NCI-H460 (cell line): ENCODE results near the gene ADAR. TPM values are rescaled to one million over a fixed set of nuclear protein-coding genes. Genes with fewer than 3 reads are reported as not detected.
"Not testable (repeated sequence)": the region's sequence is repeated elsewhere in the genome, so short reads cannot be mapped to it uniquely, and the experiment has no call there.

Experiments
- DNase-seq: peaks from one replicate; pipeline ENCODE4 v3.0.0-alpha.2; 2016; ENCODE audit warnings: low read depth; ENCODE audit errors: extremely low read depth
- polyA plus RNA-seq: library from polyadenylated mRNA; depleted of rRNA; stranded (reverse); fragments of >200 nt; gene quantifications from 2 replicates; pipeline ENCODE4 v1.2.3, GENCODE V29; 2014; cell fraction: nucleus; rRNA removed
- total RNA-seq: library from RNA; depleted of rRNA; stranded (reverse); fragments of >200 nt; shearing (Covaris generic); gene quantifications from 2 replicates; pipeline ENCODE4 v1.2.3, GENCODE V29; 2014; rRNA removed

The ADAR gene, protein sequence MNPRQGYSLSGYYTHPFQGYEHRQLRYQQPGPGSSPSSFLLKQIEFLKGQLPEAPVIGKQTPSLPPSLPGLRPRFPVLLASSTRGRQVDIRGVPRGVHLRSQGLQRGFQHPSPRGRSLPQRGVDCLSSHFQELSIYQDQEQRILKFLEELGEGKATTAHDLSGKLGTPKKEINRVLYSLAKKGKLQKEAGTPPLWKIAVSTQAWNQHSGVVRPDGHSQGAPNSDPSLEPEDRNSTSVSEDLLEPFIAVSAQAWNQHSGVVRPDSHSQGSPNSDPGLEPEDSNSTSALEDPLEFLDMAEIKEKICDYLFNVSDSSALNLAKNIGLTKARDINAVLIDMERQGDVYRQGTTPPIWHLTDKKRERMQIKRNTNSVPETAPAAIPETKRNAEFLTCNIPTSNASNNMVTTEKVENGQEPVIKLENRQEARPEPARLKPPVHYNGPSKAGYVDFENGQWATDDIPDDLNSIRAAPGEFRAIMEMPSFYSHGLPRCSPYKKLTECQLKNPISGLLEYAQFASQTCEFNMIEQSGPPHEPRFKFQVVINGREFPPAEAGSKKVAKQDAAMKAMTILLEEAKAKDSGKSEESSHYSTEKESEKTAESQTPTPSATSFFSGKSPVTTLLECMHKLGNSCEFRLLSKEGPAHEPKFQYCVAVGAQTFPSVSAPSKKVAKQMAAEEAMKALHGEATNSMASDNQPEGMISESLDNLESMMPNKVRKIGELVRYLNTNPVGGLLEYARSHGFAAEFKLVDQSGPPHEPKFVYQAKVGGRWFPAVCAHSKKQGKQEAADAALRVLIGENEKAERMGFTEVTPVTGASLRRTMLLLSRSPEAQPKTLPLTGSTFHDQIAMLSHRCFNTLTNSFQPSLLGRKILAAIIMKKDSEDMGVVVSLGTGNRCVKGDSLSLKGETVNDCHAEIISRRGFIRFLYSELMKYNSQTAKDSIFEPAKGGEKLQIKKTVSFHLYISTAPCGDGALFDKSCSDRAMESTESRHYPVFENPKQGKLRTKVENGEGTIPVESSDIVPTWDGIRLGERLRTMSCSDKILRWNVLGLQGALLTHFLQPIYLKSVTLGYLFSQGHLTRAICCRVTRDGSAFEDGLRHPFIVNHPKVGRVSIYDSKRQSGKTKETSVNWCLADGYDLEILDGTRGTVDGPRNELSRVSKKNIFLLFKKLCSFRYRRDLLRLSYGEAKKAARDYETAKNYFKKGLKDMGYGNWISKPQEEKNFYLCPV
- 117 and 129 TPM in 2 replicates for total RNA-seq
- polyA plus RNA-seq: 111 and 139 TPM in 2 replicates

DNA sequence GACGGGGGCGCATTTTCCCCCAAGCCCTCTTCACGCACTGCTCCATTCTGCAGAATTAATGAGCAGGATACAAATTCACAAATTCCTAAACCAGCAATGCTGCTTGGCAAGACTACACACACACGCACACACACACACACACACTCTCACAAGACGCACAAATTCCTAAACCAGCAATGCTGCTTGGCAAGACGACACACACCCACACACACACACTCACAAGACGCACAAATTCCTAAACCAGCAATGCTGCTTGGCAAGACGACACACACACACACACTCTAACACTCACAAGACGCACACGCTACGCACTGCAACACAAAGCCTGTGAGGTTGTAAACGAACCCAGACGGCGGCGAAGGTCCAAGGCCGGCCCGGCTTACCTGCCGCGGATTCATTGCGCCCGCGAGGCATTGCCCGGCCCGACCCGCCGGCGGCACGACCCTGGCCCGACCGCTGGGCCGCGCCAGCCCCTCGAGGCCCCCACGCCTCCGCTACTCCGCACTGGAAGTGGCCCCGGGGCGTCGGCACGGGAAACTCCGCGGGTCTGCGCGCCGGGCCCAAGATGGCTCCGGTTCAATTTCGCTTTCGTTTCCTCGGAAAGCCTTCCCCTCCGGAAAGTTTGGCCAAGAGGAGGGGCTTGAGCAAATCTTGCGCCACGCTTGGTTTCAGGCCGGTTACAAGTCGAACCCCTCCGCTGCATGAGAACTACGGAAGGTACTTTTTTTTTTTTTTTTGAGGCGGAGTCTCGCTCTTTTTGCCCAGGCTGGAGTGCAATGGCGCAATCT lies at the start of gene ADAR:
Gene ADAR, minus strand, starts transcription at position 578 of the 788 bp plus-strand sequence. Its CDS starts 180 bp downstream, at position 398.
- peak; percentile 94 for DNase-seq

DNA sequence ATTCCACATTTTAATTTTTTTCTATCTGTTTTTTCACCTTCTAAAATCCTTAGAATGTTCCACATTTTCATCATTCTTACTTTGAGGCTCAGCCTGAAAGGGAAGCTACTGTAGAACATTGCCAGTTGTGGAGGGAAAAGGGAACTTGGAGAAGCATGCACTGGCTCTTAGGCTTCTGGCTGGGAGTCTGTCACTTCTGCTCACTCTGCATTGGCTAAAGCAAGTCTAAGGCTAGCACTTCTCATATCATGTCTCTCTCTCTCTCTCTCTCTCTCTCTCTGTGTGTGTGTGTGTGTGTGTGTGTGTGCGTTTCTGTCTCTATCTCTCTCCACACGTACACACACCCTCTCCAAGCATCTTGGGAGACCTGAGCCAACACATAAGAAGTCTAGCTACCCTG lies 49.6 kb upstream of the ADAR start:
- no peak for DNase-seq

DNA sequence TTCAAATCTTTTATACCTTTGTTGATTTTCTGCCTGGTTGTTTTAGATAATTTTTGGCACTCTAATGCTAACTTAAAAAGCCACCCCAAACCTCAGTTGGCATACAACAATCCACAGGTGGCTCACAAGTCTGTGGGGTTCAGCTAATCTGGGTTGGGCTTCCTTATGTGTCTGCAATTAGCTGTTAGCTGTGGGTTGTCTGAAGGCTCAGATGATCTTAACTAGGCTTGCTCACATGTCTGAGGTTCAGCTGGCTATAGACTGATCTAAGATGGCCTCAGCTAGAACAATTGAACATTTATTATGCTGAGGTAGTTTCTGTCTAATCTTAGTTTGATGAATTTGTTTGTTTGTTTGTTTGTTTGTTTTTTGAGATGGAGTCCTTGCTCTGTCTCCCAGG lies 44.9 kb upstream of the ADAR start:
- no peak for DNase-seq

DNA sequence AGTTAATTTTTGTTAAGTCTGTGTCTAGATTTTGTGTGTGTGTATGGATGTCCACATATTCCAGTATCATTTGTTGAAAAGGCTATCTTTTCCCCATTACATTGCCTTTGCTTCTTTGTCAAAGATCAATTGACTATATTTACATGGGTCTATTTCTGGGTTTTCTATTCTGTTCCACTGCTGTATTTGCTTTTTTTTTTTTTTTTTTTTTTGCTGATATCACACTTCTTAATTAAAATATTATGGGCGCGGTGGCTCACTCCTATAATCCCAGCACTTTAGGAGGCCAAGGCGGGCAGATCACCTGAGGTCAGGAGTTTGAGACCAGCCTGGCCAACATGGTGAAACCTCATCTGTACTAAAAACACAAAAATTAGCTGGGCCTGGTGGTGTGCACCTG lies 36.7 kb upstream of the ADAR start:
- not testable (repeated sequence) for DNase-seq

DNA sequence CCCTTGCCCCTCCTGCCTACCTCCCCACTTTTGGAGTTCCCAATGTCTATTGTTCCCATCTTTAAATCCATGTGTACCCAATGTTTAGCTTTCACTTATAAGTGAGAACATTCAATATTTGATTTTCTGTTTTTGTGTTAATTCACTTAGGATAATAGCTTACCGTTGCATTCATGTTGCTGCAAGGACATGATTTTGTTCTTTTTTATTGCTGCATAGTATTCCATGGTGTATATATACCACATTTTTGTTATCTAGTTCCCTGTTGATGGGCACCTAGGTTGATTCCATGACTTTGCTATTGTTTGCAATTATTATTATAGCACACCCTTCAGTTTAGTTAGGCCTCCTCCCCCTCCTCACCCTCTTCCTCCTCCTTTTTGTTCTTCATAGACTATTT lies 33.5 kb upstream of the ADAR start:
- no peak for DNase-seq

DNA sequence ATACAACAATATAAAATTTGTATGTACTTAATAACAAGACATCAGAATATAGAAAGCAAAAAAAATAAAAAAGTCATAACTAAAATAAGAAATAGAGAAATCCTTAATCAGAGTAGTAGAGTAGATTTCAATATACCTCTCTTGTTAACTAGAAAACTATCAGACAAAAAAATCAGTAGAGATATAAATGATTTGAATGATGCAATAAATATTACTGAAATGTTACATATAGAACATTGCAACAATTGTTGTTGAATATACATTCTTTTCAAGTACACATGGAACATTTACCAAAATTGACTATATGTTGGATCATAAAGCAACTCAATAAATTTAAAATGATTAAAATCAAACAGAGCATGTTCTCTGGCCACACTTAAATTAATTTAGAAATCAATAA lies 31.9 kb upstream of the ADAR start:
- no peak for DNase-seq

DNA sequence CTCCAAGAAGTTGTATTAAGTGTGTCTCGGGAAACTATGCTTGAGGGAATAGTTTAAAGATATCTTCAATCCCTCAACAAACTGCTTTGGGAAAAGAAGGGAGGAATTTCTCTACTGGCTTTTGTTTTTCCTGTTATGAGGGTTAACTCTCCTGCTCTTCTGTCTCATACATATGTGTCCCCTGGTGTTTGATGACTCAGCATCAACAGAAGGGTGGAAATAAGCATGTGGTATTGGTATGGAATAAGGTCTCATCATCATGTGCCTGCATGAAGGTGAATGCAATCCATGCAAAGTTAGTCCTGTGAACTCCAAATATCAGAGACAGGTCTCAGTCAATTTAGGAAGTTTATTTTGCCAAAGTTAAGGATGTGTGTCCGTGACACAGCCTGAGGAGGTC lies 27.2 kb upstream of the ADAR start:
- no peak for DNase-seq

DNA sequence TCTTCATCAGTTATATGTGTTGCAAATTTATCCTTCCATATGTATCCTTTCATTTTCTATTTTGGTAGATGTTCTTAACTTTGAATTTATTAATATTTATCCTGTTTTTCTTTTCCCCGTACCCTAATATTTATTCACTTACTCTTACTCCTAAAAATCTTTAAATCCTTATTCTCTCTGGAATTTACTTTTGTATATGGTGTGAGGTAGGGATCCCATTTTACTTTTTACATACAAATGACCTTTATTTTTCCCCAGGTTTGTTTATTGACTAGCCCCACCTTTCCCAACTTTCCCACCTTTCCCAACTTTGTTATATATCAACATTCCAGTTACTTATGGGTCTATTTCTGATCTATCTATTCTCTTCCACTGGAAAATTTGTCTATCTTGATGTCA lies 21.7 kb upstream of the ADAR start:
- DNase-seq: no peak

DNA sequence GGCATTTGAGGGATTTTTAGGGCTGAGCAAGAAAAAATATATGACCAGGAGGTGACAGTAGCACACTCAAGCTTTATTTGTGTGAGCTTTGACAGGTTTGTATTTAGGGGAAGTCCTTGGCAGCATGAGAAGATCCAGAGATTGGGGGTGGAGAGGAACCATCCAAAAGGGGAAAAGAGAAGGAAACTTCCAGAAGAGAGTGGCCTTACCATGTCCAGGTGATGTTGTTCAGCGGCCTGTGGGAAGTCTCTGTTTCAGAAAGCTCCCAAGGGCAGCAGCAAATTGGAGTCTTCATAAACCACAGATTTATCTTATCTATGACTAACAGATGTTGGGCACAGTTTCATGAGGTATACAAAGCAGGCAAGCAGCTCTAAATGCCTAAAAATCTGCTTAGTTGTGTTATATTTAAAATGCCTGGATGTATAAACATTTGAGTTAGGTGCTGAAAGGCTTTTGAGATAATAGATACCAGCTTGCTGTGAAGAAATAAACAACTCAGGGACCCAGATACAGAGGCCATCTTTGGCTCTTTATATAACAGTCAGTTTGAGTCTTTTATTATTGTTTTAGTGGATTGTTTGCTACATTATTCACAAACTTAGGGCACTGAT lies 21.2 kb upstream of the ADAR start:
- no peak for DNase-seq

DNA sequence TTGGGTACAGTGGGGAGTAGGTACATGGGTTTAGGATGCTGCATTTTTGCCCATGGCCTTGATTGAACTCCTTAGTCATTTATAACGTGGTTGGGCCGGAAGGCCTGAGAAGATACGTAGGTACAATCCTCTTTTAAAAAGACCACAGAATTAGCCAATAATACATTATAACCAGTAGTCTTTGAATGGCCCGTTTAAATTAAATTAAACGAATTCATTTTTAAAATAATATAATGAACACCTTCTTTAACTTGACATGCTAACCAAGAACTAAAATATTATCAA lies 20.1 kb upstream of the ADAR start:
- no peak for DNase-seq

DNA sequence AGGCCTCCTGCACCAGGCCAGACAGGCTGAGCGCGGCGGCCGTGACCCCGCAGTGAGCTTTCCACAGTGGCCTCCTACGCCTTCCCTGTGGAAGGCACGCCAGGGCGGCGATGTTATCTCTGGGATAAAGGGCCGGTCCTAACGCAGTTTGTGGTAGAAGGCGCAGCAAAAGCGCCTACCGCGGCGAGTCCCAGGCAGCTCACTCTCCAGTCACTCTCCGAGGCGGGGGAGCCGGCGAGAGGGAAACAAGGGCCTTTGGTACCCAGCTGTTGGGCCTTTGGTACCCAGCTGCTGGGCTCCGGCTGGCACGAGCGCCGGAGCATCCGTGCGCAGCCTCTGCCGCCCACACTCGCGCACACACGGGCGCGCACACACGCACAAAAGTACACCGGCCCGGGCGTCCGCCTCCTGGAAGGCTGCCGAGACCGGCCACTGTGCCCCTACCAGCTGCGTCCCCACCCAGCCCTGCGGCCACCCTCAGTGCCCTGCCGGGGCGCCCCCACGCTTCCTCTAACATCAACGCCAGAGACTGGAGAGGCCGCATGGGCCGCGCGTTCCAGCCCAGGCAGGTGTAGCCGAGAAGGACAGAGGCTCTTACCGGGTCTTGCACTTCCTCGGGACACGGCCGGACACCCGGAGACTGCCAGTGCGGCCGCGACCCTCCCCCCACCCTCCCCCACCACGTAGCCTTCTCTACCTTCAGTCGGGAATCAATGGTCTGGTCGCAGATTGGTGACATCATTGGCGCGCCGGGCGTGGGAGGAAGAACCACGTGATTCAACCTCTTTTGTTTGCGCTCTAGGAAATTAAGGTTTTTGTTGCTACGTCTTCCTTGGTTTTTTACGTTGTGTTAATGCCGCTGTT lies 19.5 kb upstream of the ADAR start:
- peak; percentile 93 for DNase-seq

DNA sequence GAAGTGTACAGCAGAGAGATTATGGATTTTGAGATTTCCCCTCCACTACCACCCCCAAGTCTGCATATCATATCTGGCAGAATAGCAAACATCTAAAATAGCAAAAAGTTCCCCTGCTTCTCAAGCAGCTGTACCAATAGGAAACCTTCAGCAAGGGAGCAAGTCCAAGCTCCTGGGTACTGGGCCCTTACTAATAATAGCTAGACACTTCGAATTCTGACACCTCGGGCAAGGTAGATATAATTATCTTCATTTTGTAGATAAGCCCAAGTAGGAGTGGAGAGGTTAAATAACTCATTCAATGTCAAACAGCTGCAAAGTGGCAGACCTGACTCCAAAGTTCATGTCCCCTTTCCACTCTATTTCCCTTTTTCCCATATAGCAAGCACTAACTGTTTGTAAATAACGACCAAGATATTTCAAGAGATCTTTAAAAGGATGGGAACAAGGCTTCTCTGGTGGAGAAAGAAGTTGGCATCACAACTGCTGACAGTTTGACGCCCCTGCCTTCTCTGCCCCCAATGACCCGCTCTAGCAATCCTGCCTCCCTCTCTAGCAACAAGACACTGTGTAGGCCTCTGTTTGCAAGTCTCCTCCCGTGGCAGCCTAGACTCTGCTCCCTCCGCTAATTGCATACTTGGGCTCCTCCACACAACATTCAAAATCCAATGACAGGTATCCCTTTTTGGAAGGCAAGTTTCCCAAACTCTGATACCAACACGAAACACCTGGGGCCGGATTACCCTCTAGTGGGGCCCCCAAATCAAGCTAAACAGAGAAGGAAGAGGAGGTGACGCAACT lies 18.7 kb upstream of the ADAR start:
- DNase-seq: no peak

DNA sequence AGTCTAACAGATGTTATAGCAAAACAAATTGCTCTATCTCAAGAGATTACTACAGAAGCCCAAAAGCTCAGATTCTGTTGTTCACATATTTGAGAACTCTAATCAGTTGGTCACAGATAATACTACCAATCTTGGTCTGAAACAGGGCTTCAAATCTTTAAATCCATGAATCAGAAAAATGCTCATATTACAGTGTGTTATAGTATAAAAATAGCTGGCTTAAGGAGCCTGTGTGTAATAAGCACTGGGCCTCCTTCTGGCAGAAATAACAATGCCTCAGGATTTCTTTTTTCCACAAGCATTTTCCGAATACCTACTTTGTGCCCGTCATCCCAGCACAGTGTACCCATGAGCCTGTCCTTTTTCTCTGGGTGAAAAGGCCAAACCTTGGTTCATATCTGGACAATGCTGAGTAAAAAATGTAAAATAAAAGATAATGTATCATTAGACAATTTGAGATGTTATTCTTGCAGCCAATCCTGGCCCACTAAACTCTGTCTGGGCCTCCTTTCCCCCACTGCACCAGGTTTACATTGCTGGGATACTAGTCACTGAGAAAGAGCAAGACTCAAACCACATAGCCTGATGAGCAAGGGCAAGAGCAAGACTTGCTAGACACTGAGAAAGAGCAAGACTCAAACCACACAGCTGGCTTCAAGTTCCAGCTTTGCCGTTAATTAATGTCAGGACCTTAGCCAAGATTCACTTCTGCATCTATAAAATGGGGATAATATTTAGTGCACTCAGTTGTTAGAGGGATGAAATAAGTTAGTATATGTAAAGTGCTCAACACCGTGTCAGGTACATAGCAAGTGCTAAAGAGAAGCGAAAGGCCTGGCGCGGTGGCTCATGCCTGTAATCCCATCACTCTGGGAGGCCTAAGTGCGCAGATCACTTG lies 17.0 kb upstream of the ADAR start:
- DNase-seq: no peak

DNA sequence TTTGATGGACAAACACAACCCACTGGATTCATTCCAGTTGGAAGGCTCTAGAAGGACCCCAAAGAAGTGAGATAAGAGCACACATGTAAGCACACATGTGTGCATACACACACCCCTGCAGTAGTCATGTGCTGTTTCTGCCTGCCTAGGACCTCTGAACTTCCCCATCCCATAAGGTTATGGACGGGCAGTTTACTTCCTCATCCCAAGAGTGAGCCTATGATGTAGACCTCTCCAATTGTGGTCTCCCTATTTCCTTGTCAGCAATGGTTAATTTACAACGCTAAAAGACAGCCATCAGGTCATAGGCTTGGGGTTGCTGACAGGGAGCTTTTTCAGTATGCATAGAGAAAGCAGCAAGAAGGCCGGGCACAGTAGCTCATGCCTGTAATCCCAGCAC lies 15.4 kb upstream of the ADAR start:
- DNase-seq: no peak

DNA sequence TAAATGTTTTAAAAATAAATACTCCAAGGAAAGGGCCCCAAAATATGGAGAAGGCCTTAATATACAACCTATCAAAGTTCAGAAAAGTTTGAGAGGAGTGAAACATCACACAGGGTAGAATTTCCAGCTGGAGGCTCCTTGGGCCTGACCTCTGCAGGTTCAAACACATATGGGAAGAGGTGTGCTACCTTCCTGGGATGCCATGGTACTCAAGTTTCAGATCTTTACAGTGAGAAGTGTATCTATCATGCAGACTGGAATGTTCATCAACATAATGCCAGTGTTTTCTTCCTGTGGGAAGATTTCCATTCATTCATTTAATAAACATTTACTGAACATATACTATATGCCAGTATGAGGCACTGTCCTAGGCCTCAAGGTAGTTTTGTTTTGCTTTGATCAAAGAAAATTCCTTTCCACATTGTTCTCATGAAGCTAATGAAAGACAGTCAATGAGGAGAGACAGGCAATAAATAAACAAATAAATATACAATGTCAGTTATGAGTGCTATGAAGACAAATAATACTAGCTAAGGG lies 14.6 kb upstream of the ADAR start:
- no peak for DNase-seq

DNA sequence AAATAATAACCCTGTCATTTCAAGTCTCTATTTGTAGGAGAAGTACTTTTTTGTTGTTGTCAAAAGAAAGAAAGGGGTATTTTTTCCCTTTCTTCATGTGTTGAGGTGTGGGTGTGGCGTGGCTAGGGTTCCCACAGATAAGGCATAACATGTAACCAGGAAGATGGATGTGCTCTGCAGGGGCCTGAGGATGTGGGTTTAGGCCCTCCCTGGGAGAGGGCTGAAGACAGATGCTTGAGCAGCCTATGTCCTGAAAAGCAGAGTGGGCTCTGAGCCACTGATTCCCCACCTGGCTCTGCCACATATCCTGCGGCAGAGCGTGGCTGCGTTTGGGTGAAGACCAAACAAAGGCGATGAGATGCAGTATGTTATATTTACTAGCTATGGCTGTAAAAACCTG lies 13.9 kb upstream of the ADAR start:
- no peak for DNase-seq

DNA sequence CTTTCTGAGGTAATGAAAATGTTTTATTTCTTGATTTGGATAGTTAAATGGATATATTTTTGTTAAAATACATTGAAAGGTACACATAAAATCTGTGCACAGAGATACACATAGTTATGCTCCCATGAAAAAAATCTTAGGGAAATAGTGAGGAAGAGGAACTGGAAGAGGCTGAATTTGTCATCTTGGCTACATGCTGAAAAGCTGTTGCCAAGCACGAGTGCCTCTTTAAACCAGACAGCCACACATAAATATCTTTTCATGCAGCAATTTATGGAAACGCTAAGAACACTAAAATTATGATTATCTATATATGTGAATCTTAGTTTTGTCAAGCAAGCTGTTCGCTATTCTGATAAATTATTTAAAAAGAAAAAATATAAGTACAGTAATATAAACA lies 12.8 kb upstream of the ADAR start:
- no peak for DNase-seq
